ENCODE data around the gene SNCAIP. TPM values are rescaled to one million over a fixed set of nuclear protein-coding genes. Genes with fewer than 3 reads are reported as not detected.

Gene SNCAIP
- total and polyA plus RNA-seq, 7 experiments from 2014 or later = 0.17 TPM; not detected in 6

GRCh38 chr5:122300374-122300773 is 11.7 kb upstream of the SNCAIP start:
- Histone ChIP-seq H3K36me3 (ENCODE audit: control insufficient read depth in 2 of 3, insufficient read depth in 3 of 3, low read length in 3 of 3) (no peaks in the 10 kb centered on the region), H3K27me3 (ENCODE audit: control insufficient read depth in 2 of 2, insufficient read depth in 2 of 2, low read length in 2 of 2) (no peaks in the 10 kb centered on the region), H3K4me3 (ENCODE audit: low read length) (no peak overlapping the region), H3K9me3 (ENCODE audit: control insufficient read depth in 2 of 3, low read length in 3 of 3) (no peaks in the 10 kb centered on the region), H3K27ac (ENCODE audit: low read depth, low read length) (no peak overlapping the region), H3K4me1 (ENCODE audit: control insufficient read depth in 2 of 2, insufficient read depth in 2 of 2, low read length in 2 of 2) (no peaks in the 10 kb centered on the region)
- Mint-ChIP-seq H3K4me1 (no peaks in the 10 kb centered on the region), H3K4me3 (no peak overlapping the region), H3K27me3 (peaks cover 0 to 7% (median 0%) of the 10 kb centered on the region in 5 donors), H3K36me3 (no peaks in the 10 kb centered on the region), H3K9me3 (peaks cover 0 to 2% (median 0%) of the 10 kb centered on the region in 11 donors), H3K27ac (no peak overlapping the region)
- ATAC-seq = no peak
- no peak for DNase-seq
- CTCF ChIA-PET = no interaction called here
- POLR2A ChIA-PET = no interaction called here
- intact Hi-C loops (cut with micrococcal nuclease) = no loop called here

GRCh38 chr5:122301016-122301415 is 11.0 kb upstream of the SNCAIP start:
- H3K9me3 ChIP-seq (ENCODE audit: control insufficient read depth in 2 of 3, low read length in 3 of 3) = no peaks in the 10 kb centered on the region
- H3K36me3 ChIP-seq (ENCODE audit: control insufficient read depth in 2 of 3, insufficient read depth in 3 of 3, low read length in 3 of 3) = no peaks in the 10 kb centered on the region
- DNase-seq (no peak), ATAC-seq (no peak)
- no peak overlapping the region for H3K27ac ChIP-seq (ENCODE audit: low read depth, low read length)
- H3K27me3 ChIP-seq (ENCODE audit: control insufficient read depth in 2 of 2, insufficient read depth in 2 of 2, low read length in 2 of 2) = no peaks in the 10 kb centered on the region
- Mint-ChIP-seq H3K36me3 (no peaks in the 10 kb centered on the region), H3K4me3 (no peak overlapping the region), H3K9me3 (peaks cover 0 to 2% (median 0%) of the 10 kb centered on the region in 11 donors), H3K27me3 (peaks cover 0 to 13% (median 0%) of the 10 kb centered on the region in 5 donors), H3K4me1 (no peaks in the 10 kb centered on the region), H3K27ac (no peak overlapping the region)
- intact Hi-C loops (cut with micrococcal nuclease) = no loop called here
- ChIA-PET CTCF (no interaction called here), POLR2A (no interaction called here)
- no peaks in the 10 kb centered on the region for H3K4me1 ChIP-seq (ENCODE audit: control insufficient read depth in 2 of 2, insufficient read depth in 2 of 2, low read length in 2 of 2)
- H3K4me3 ChIP-seq (ENCODE audit: low read length) = no peak overlapping the region

GRCh38 chr5:122304471-122305215 is 7.4 kb upstream of the SNCAIP start:
- ATAC-seq = no peak
- Mint-ChIP-seq H3K9me3 (peaks cover 0 to 13% (median 2%) of the 10 kb centered on the region in 11 donors), H3K27me3 (peaks cover 5 to 26% (median 7%) of the 10 kb centered on the region in 5 donors), H3K27ac (no peak overlapping the region), H3K4me3 (no peak overlapping the region), H3K4me1 (no peaks in the 10 kb centered on the region), H3K36me3 (no peaks in the 10 kb centered on the region)
- ChIA-PET POLR2A (no interaction called here), CTCF (no interaction called here)
- Histone ChIP-seq H3K27me3 (ENCODE audit: control insufficient read depth in 2 of 2, insufficient read depth in 2 of 2, low read length in 2 of 2) (no peaks in the 10 kb centered on the region), H3K36me3 (ENCODE audit: control insufficient read depth in 2 of 3, insufficient read depth in 3 of 3, low read length in 3 of 3) (no peaks in the 10 kb centered on the region), H3K27ac (ENCODE audit: low read depth, low read length) (no peak overlapping the region), H3K4me1 (ENCODE audit: control insufficient read depth in 2 of 2, insufficient read depth in 2 of 2, low read length in 2 of 2) (no peaks in the 10 kb centered on the region), H3K9me3 (ENCODE audit: control insufficient read depth in 2 of 3, low read length in 3 of 3) (no peaks in the 10 kb centered on the region), H3K4me3 (ENCODE audit: low read length) (no peak overlapping the region)
- DNase-seq = no peak
- intact Hi-C loops (cut with micrococcal nuclease) = no loop called here

GRCh38 chr5:122306461-122306860 is 5.6 kb upstream of the SNCAIP start:
- peaks cover 0 to 19% (median 5%) of the 10 kb centered on the region in 11 donors for H3K9me3 Mint-ChIP-seq
- no peak for DNase-seq
- Histone ChIP-seq H3K27ac (ENCODE audit: low read depth, low read length) (no peak overlapping the region), H3K27me3 (ENCODE audit: control insufficient read depth in 2 of 2, insufficient read depth in 2 of 2, low read length in 2 of 2) (peaks cover 0 to 4% of the 10 kb centered on the region in 2 donors), H3K9me3 (ENCODE audit: control insufficient read depth in 2 of 3, low read length in 3 of 3) (no peaks in the 10 kb centered on the region), H3K36me3 (ENCODE audit: control insufficient read depth in 2 of 3, insufficient read depth in 3 of 3, low read length in 3 of 3) (no peaks in the 10 kb centered on the region), H3K4me3 (ENCODE audit: low read length) (no peak overlapping the region), H3K4me1 (ENCODE audit: control insufficient read depth in 2 of 2, insufficient read depth in 2 of 2, low read length in 2 of 2) (no peaks in the 10 kb centered on the region)
- no peak for ATAC-seq
- H3K27ac Mint-ChIP-seq = no peak overlapping the region
- H3K36me3 Mint-ChIP-seq = no peaks in the 10 kb centered on the region
- ChIA-PET CTCF (no interaction called here), POLR2A (no interaction called here)
- peaks cover 23 to 44% (median 25%) of the 10 kb centered on the region in 5 donors for H3K27me3 Mint-ChIP-seq
- H3K4me3 Mint-ChIP-seq = no peak overlapping the region
- peaks cover 0 to 5% (median 0%) of the 10 kb centered on the region in 7 donors for H3K4me1 Mint-ChIP-seq
- intact Hi-C loops (cut with micrococcal nuclease) = no loop called here

GRCh38 chr5:122310889-122311288 is 1.1 kb upstream of the SNCAIP start:
- Mint-ChIP-seq H3K4me3 (peak overlapping the region in 3 of 10 donors; percentile 4 to 45 (median 13)), H3K9me3 (peaks cover 0 to 19% (median 5%) of the 10 kb centered on the region in 11 donors), H3K4me1 (peaks cover 0 to 14% (median 4%) of the 10 kb centered on the region in 7 donors), H3K27me3 (peaks cover 49 to 68% (median 61%) of the 10 kb centered on the region in 5 donors), H3K36me3 (peaks cover 0 to 2% (median 0%) of the 10 kb centered on the region in 5 donors), H3K27ac (no peak overlapping the region)
- H3K27ac ChIP-seq (ENCODE audit: low read depth, low read length) = no peak overlapping the region
- H3K4me1 ChIP-seq (ENCODE audit: control insufficient read depth in 2 of 2, insufficient read depth in 2 of 2, low read length in 2 of 2) = no peaks in the 10 kb centered on the region
- no peak overlapping the region for H3K4me3 ChIP-seq (ENCODE audit: low read length)
- H3K9me3 ChIP-seq (ENCODE audit: control insufficient read depth in 2 of 3, low read length in 3 of 3) = no peaks in the 10 kb centered on the region
- CTCF ChIA-PET = no interaction called here
- peaks cover 0 to 13% of the 10 kb centered on the region in 2 donors for H3K27me3 ChIP-seq (ENCODE audit: control insufficient read depth in 2 of 2, insufficient read depth in 2 of 2, low read length in 2 of 2)
- POLR2A ChIA-PET = no interaction called here
- DNase-seq (no peak), ATAC-seq (no peak)
- no peaks in the 10 kb centered on the region for H3K36me3 ChIP-seq (ENCODE audit: control insufficient read depth in 2 of 3, insufficient read depth in 3 of 3, low read length in 3 of 3)
- intact Hi-C loops (cut with micrococcal nuclease) = no loop called here

- peak overlapping the region in 3 of 10 donors; percentile 14 to 45 (median 24) for H3K4me3 Mint-ChIP-seq
- no peaks in the 10 kb centered on the region for H3K4me1 ChIP-seq (ENCODE audit: control insufficient read depth in 2 of 2, insufficient read depth in 2 of 2, low read length in 2 of 2)
Observed at GRCh38 chr5:122311497-122311960, 508 bp upstream of the SNCAIP start.

More at GRCh38 chr5:122311497-122311960, 508 bp upstream of the SNCAIP start:
- intact Hi-C loops (cut with micrococcal nuclease) = no loop called here
- POLR2A ChIA-PET = no interaction called here
- Histone ChIP-seq H3K27ac (ENCODE audit: low read depth, low read length) (no peak overlapping the region), H3K27me3 (ENCODE audit: control insufficient read depth in 2 of 2, insufficient read depth in 2 of 2, low read length in 2 of 2) (peaks cover 0 to 13% of the 10 kb centered on the region in 2 donors), H3K36me3 (ENCODE audit: control insufficient read depth in 2 of 3, insufficient read depth in 3 of 3, low read length in 3 of 3) (no peaks in the 10 kb centered on the region), H3K4me3 (ENCODE audit: low read length) (no peak overlapping the region), H3K9me3 (ENCODE audit: control insufficient read depth in 2 of 3, low read length in 3 of 3) (no peaks in the 10 kb centered on the region)
- H3K4me1 Mint-ChIP-seq = peaks cover 0 to 14% (median 4%) of the 10 kb centered on the region in 7 donors
- DNase-seq (no peak), ATAC-seq (no peak)
- H3K27ac Mint-ChIP-seq = no peak overlapping the region
- peaks cover 0 to 15% (median 5%) of the 10 kb centered on the region in 11 donors for H3K9me3 Mint-ChIP-seq
- peaks cover 0 to 2% (median 0%) of the 10 kb centered on the region in 5 donors for H3K36me3 Mint-ChIP-seq
- H3K27me3 Mint-ChIP-seq = peaks cover 49 to 66% (median 61%) of the 10 kb centered on the region in 5 donors
- CTCF ChIA-PET = no interaction called here

Measured in naive thymus-derived CD4-positive, alpha-beta T cell (primary cell).